HG03159 (cell line): Measurements from ENCODE around the gene PKP2.
A peak's percentile ranks its signal among the peaks of the same experiment; 100 is the strongest.

Source experiments
- ATAC-seq: cut with Tn5 transposase; IDR thresholded peaks from one replicate; pipeline ENCODE4 v1.9.1; 2021; ENCODE audit warnings: mild to moderate bottlenecking, moderate library complexity; ENCODE audit not compliant: unreplicated experiment

Gene PKP2

DNA sequence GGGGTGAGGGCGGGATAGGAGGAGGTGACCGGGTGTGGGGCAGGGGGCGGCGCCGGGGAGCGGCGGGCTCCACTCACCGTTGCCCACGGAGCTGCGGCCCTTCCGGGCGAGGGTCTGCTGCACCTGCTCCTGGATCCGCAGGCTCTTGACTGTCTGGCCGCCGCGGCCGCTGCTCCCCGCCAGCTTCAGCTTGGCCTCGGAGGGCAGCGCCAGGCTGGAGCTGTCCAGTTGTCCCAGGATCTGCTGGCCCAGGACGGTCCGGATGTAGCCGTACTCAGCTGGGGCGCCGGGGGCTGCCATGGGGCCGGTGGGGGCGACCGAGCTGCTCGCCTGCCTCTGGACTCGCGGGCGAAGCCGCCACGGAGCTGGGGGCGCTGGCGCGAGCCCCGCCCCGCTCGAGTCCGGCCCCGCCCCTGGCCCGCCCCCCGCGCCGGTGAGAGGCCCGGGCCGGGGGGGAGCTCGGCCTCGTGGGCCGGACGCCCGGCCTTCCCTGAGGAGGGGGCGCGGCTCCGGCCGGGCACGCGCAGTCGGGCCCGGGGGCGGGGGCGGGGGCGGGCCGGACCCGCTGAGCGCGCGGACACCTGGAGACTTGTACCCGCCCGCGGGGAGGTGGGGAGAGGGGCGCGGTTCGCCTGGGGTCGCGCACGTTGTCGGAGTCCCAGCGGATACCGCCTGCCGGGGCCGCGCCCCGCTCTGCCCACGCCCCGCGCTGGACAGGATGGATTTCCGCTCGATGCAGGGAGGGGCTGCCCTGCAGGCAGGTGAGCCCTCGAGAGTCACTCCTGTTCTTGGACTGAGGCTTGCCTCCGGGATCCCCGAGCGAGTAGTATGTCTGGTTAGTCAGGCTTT lies at the start of gene PKP2:
TSS of gene PKP2 (minus strand) at position 346 of the 849 bp plus-strand sequence. CDS start at position 300, 46 bp downstream.
- ATAC-seq: peak; percentile 54

DNA sequence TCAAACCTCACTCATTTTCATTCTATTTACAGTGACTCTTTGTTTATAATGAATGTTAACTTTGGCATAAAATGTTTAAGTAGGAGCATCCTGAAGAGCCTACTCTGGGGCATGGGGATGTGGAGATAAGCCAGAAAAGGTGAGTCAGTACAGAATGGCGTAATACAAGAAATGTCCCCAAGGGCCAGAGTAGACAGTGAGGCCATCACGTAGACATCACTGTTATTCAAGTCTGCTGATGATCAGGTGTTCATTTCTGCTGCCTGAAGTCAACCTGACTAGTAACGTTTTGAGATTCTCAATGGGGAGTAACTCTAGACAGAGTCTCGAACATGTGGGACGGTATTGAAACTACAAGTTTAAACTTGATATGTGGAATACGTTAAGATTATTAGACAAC lies 47.6 kb upstream of the PKP2 start:
- no peak for ATAC-seq

DNA sequence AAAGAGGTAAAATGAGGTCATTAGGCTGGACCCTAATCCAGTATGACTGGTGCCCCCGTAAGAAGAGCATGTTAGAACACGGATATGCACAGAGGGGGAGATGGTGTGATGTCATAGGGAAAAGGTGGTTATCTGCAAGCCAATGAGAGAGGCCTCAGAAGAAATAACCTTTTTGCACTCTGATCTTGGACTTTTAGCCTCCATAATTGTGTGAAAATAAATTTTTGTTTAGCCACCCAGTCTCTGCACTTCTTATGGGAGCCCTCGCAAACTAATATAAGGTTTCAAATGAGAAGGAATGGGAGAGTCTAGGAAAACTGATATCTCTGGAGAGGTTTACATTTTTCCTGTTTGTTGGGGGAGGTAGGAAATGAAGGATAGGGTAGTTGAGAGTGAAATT lies 43.2 kb upstream of the PKP2 start:
- no peak for ATAC-seq

GRCh38 chr12:32926963-32927362 lies 30.4 kb upstream of the PKP2 start:
- ATAC-seq: no peak

DNA sequence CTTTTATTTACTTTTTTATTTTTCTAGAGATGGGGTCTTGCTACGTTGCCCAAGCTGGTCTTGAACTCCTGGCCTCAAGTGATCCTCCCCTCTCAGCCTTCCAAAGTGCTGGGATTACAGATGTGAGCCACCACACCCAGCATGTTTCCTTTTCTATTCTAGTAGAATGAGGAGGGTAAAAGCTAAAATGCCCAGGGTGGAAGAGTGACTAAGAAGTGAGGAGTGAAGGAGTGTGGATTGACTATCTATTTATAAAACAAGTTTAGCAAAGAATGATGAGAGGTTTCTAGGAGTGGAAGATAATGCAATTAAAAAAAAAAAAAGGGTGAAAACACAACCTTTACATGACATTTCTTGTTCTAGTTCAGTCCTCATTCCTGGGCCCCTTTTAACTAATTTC lies 29.8 kb upstream of the PKP2 start:
- no peak for ATAC-seq

- ATAC-seq: no peak
Measured at GRCh38 chr12:32922546-32923297, 26.1 kb upstream of the PKP2 start.

DNA sequence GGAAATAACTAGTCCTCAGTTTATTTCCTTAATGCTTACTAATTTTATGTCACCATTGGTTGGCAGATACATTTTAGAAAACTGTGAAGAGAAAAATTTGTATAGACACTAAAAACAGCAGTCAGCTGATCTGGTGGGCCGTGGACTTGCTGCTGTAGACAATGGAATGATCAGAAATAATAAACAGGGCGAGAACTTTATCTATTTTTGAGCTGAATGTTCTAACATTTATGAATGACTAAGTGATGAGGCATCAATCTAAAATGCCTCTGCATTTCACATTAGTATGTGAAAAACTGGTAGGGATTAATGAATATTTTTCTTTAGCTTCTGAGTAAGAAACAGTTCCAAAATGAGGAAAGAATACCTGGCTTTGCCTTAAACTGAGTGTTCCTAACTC lies 24.8 kb upstream of the PKP2 start:
- ATAC-seq: no peak

GRCh38 chr12:32920506-32921085 lies 24.0 kb upstream of the PKP2 start:
- no peak for ATAC-seq

GRCh38 chr12:32918890-32919801 lies 22.6 kb upstream of the PKP2 start:
- peak; percentile 66 for ATAC-seq

DNA sequence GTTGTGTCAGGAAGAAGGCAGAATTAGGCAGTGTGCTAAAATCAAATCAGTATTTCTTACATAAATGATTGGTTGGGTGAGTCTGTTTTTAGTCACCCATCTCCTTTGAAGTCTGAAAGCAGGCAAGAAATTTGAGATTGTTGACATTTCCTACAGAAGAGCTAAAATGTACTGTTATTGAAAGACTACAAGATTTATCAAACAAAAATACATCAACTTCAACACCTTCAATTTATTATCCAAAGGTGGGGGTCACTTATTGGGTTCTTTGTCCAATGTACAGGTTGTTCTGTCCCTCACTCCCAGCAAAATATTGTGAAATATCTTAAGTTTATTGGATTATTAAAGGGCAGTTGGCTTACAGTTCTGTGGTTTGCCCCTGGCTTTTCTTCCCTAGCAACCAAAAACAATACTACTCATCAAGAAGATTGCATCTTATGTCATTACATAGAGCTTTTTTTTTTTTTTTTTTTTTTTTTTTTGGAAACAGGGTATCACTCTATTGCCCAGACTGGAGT lies 20.6 kb upstream of the PKP2 start:
- ATAC-seq: no peak

DNA sequence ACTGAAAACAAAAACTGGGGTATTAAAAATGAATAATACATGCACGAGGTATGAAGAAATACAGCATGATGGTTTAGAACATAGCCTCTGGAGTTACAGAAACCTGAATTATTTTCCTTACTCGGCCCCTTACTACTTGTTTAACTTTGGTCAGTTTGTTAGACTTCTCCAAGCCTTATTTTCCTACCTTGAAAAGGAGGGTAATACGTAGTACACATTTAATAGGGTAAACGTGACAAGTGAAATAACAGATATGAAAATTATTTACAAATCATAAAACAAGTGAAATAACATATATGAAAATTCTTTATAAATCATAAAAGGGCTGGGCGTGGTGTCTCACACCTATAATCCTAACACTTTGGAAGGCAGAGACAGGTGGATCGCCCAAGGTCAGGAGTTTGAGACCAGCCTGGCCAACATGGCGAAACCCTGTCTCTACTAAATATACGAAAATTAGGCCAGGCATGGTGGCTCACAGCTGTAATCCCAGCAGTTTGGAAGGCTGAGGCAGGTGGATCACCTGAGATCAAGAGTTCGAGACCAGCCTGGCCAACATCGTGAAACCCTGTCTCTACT lies 11.4 kb upstream of the PKP2 start:
- no peak for ATAC-seq

DNA sequence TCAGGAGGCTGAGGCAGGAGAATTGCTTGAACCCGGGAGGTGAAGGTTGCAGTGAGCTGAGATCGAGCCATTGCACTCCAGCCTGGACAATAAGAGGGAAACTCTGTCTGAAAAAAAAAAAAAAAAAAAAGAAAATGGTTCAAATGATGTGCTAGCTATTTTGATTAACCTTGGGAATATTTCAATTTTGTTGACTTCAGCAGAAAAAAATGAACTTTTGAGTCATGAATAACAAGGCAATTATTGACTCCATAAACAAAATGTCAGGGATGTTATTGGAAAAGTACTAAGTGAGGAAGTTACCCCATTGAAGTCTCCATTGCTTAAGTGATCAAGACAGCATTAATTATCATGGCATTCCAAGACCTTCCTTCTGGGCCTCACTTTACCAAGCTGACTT lies 10.6 kb upstream of the PKP2 start:
- no peak for ATAC-seq

DNA sequence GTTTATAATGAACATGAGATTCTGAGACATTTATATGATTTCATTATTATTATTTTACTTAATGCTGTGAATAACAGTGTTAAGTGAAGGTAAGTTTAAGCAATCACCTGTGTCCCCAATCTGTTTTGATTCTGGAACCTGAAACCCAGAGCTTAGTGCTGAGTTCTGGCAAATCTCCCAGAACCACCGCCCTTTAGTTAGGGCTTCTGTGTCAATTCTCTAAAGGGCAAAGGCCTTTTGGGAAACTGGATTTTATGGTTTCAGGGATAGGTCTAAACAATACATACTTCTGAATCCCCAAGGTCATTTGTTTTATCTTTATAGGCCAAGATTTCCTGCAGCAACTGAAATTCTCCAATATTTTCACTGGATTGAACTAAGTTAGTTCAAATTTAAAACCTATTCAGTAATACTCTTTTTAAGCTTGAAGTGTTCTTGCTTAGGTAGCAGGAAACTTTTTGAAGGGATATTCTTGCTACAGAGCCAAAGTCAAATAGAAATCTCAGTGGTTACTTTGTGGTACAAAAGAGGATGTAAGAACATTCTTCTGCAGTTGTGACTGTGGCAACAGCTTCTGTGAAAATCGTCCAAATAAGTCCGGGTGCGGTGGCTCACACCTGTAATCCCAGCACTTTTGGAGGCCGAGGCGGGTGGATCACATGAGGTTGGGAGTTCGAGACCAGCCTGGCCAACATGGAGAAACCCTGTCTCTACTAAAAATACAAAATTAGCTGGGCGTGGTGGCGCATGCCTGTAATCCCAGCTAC lies 10.0 kb upstream of the PKP2 start:
- peak; percentile 93 for ATAC-seq

DNA sequence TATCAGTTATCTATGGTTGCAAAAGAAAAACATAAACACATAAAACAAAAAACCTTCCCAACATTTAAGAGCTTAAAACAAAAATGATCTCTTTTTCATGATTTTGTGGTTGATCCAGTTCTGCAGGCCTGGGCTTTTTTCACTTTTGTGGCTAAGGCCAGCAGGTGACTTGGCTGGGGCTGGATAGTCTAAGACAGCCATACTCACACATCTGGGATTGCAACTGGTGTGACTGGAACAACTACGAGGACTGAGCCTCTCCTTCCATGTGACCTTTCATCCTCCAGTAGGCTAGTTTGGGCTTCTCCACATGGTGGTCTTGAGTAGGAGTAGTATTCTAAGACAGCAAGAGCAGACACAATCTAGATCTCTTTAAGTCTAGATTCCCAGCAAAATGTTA lies 7.2 kb upstream of the PKP2 start:
- no peak for ATAC-seq

DNA sequence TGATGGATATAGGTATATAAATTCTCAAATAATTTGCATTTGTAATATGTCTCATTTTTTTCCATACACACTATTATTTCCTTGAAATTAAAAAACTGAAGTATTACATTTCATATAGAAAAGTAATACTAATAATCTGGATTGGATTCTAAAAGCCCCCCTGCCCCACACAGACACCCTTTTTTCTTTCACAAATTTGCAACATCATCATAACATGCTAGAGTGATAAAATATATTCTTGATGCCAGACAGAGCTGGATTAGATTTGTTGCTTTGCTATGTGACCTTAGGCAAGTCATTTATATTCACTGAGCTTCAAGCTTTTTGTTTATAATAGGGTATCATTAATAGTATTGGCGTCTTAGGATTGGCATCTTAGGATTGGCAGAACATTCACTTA lies 6.7 kb upstream of the PKP2 start:
- no peak for ATAC-seq

- peak; percentile 57 for ATAC-seq
Measured at GRCh38 chr12:32902287-32902997, 5.9 kb upstream of the PKP2 start.

DNA sequence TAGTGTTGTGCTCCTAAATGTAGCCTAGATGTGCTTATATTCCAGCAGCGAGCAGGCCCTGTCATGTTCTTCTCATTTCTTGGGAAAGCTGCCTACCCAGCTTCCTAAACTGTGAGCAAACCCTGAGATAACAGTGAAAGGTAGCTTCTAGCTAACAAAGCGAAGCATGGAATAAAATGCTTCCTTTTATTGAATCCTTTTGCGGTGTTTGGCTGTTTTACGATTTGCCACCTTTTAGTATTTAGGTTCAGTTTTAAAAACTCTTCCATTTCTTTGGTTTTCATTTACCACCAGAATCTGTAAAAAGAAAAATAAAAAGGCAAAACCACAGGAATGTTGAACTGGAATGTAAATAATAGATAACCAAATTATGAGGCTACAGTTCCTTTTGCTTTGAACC lies 5.0 kb upstream of the PKP2 start:
- ATAC-seq: no peak

DNA sequence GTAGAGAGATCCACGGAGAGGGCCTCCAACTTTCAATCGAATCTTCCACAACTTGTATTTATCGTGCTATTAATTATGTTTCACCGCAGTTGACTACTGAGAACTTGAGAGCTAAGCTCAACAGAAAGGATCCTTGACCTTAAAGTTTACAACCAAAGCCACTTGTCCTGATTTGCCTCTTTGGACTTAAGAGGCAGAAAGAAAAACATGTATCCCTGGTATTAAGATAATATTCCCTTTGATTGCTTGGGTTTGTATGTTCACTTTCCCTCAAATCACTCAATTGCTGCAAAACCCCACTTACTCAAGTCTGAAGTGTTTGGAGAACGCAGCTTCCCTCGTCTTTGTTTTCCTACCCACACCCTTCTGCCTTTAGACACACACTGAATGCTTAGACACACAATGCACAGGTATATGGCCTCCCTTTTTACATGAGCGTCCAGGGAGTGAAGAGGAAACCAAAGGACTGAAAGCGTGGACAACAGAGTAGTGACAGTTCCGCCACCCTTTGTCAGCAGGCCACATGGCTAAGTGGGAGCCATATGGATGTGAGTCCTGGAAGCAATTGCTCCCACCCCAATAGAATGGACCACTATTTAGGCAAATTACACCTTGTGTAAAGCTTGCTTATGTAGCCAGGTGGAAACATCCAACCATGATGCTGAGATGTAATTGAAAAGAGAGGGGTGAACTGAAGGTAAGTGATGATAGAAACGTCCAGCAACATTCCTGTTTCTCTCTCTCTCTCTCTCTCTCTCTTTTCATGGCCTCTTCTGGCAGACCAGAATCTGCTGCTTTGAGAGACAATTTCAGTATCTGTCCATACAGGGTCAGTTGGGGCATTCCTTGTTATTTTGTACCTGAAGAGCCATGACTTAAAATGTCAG lies 1.4 kb upstream of the PKP2 start:
- no peak for ATAC-seq
